GM12801 (cell line): ENCODE results near the gene EHBP1.

Source experiments
- TF ChIP-seq, protein P1 (sequence below): IDR thresholded peaks from one replicate; pipeline ENCODE4 v1.5.1; 2011; ENCODE audit warnings: control low read depth; ENCODE audit not compliant: insufficient read length; ENCODE audit errors: extremely low read depth

The EHBP1 gene

DNA sequence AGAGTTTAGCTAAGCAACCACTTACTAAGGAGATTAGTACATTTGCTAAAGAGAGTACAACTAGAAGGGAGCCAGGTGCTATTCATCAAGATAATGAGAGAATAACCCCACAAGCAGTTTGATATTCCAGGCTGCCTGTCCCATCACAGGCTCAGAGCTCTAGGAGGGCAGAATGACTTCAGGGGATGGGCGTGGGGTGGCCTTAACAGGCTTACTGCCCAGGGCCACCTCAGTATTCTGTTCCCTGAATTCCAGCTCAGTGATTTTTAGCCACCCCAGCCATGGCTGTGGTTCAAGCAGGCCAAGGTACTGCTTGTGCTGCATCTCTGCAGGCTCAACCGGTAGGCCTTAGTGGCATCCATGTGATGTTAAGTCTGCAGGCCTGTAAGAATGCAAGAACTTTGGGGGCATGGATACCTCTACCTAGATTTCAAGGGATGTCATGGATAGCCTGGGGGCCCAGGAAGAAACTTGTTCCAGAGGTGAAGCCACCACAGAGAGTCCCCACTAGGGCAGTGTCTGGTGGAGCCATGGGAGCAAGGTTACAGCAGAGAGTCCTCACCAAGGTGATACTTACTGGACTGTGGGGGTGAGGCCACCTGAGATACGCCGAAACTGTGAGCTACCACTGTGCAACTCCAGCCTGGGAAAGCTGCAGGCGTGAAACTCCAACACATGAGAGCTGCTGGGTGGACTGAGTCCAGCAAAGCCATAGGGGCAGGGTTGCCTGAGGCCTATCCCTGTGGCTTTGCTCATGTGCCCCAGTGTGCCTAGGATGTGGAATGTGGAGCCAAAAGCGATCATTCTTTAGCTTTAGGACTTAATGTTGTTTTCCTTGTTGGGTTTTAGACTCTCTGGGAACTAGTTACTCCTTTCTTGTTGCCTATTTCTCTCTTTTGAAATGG is 107.7 kb downstream of the EHBP1 start:
- TF ChIP-seq, protein P1, sequence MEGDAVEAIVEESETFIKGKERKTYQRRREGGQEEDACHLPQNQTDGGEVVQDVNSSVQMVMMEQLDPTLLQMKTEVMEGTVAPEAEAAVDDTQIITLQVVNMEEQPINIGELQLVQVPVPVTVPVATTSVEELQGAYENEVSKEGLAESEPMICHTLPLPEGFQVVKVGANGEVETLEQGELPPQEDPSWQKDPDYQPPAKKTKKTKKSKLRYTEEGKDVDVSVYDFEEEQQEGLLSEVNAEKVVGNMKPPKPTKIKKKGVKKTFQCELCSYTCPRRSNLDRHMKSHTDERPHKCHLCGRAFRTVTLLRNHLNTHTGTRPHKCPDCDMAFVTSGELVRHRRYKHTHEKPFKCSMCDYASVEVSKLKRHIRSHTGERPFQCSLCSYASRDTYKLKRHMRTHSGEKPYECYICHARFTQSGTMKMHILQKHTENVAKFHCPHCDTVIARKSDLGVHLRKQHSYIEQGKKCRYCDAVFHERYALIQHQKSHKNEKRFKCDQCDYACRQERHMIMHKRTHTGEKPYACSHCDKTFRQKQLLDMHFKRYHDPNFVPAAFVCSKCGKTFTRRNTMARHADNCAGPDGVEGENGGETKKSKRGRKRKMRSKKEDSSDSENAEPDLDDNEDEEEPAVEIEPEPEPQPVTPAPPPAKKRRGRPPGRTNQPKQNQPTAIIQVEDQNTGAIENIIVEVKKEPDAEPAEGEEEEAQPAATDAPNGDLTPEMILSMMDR: no peak

DNA sequence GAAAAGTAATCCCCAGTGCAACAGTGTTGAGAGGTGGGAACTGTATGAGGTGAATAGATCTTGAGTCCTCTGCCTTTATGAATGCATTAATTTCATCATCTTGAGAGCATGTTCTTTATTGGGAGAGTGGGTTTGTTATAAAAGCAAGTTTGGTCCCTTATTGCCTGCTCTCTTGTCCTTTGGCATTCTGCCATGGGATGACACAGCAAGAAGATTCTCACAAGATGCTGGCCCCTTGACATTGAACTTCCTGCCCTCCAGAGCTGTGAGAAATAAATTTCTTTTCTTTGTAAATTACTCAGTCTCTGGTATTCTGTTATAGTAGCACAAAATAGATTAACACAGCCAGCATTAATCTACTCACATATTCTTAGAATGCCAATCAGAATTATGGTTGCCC is 108.6 kb downstream of the EHBP1 start:
- TF ChIP-seq, protein P1: no peak

DNA sequence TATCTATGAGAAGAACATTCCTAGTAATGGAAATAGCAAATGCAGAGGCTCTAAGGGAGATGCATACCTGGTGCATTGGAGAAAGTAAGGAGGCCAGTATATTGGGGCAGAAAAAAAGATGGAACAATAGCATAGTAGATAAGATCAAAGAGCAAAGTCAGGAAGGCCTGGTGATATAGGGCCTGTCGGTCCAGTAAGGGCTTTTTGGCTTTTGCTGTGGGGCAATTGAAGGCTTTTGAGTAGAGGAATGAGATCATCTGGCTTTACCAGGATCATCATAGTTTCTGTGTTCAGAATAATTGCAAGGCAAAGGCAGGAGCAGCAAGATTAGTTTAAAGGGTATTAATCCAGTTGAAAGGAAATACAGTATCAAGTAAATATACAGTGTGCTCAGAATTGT is 111.8 kb downstream of the EHBP1 start:
- TF ChIP-seq, protein P1: no peak

DNA sequence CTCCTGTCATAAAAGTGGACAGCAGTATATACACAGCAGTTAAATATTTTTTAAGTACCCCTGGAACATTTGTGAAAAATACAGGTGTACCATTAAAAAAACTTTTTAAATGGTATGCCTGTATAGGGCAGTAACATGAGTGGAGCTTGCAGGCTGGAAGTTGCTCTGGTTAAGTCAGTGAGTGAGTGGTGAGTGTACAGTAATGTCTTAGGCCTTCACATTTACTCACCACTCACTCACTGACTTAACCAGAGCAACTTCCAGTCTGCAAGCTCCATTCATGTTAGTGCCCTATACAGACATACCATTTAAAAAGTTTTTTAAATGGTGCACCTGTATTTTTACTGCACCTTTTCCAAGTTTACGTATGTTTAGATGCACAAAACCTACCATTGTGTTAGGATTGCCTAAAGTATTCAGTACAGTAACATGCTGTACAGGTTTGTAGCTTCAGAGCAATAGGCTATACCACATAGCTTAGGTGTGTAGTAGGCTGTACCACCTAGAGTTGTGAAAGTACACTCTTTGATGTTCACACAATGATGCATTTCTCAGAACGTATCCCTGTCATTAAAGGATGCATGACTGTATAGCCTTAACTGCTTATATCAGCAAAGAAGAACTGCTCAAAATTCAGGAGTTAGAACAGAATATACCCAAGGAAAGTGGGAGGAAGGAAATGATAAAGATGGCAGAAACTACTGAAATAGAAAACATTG is 112.6 kb downstream of the EHBP1 start:
- TF ChIP-seq, protein P1: no peak

DNA sequence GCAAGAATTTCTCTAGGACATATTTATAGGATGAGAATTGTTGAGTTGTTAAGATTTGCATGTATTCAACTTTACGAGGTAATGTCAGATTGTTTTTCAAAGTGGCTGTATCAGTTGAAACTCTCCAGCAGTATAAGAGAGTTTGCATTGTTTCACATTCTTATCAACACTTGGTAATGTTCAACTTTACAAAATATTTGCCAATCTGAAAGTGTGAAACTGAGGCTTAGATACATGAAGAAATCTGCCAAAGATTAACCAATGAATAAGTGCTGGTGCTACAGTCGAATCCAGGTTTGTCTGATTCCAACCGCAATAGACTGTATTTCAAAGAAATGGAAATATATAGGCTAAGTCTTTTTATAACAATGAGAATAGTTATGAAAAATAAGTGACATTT is 117.0 kb downstream of the EHBP1 start:
- TF ChIP-seq, protein P1: no peak

DNA sequence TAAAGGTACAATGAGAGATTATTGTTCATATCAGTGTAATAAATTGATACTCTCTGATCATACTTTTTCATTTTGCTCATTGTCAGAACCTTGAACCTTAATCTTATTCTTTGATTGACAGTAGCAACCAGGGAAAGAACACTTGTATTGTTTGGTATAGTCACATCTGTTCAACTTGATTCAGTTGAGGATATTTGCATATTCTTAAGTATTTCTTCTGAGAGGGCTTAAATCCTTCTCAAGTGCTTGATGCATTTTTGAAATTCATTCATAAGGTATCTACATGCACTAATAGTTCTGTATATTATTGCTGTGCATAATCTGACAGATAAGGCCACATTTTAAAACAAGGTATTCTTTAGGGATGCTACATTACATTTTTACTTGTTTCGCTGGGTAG is 118.9 kb downstream of the EHBP1 start:
- TF ChIP-seq, protein P1: no peak

DNA sequence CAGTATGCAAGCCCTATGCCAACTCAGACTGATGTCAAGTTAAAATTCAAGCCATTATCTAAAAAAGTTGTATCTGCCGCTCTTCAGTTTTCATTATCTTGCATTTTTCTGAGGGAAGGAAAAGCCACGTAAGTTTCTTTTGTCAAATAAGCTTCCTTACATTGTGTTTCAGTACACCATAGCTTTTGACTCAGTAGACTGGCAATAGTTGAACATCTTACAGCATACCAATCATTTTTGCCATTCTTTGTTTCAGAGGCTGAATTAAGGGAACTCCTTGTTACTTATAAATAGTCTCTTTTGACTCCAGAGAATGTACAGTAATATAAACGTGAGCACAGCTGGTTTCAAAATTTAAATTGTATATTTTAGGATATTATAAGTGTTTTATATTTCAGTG is 120.6 kb downstream of the EHBP1 start:
- TF ChIP-seq, protein P1: no peak
